Measurements from ENCODE around the gene MAEA.
A peak's percentile ranks its signal among the peaks of the same experiment; 100 is the strongest.

GRCh38 chr4:1347410-1347864, 57.7 kb downstream of the MAEA start:
- TF ChIP-seq POLR2A (IDR thresholded peaks at IDR 0.05) (no peak), CTCF (IDR thresholded peaks at IDR 0.05) (peak in 2 of 3 donors; percentile 23 to 34), EP300 (IDR thresholded peaks at IDR 0.05) (no peak)

All from ovary (tissue), 3 donors.